ENCODE measurements around the gene CATSPERZ.

GRCh38 chr11:64316672-64317324 lies 16.6 kb downstream of the CATSPERZ start:
- TF ChIP-seq POLR2A (IDR thresholded peaks at IDR 0.05; ENCODE audit: low read depth, low read length) (no peak), POLR2AphosphoS5 (IDR thresholded peaks at IDR 0.05; ENCODE audit: low read depth, low read length) (no peak)
